H4 (cell line): ENCODE measurements around the gene CPHXL. TPM values are rescaled to one million over a fixed set of nuclear protein-coding genes. Genes with fewer than 3 reads are reported as not detected.
A peak's percentile ranks its signal among the peaks of the same experiment; 100 is the strongest.

Source experiments
- DNase-seq: peaks from one replicate; pipeline ENCODE4 v3.0.0-alpha.2; 2015; ENCODE audit warnings: low spot score
- total RNA-seq: library from RNA; depleted of rRNA; stranded (reverse); fragments of >200 nt; shearing (Covaris generic); gene quantifications from 2 replicates; pipeline ENCODE4 v1.2.3, GENCODE V29; 2014; rRNA removed

The CPHXL gene
- not detected in 2 replicates for total RNA-seq

DNA sequence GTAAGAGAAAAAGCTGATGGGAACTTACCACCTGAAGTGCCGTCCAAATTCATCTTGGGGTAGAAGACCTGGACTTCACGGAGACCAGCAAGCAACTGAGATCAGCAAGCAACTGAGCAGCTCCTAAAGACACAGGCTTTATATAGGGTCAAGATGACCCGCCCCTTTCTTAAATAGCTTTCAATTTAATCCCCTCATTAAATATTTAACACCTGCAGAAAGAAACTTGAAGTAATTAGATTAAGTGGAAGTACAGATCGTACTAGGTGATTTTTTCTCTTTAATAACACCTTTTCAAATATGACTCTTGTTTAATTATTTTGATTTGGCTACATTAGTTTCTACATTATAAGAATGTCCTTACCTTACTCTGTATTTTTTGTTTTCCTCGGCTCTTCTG, at the start of gene CPHXL:
Gene CPHXL, minus strand, starts transcription at position 101 of the 400 bp plus-strand sequence. Its CDS starts 48 bp downstream, at position 53.
- no peak for DNase-seq

DNA sequence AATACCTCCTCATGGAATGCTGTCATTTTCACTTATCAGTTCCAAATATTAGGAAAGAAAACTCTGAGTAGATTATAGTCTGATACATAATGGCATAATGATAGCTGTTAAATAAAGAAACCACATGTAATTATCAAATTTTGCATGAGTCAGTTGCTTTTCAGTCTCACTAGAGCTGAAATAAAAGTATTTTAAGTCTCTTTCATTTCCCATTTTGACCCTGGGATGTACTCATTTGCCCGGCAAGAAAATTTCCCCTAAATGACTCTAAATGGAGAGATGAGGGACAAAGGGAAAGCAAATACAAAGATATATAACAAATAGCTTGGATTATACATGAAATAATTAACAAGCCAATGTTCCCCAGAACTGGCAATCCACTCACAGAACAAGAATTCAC, 47.9 kb upstream of the CPHXL start:
- no peak for DNase-seq

DNA sequence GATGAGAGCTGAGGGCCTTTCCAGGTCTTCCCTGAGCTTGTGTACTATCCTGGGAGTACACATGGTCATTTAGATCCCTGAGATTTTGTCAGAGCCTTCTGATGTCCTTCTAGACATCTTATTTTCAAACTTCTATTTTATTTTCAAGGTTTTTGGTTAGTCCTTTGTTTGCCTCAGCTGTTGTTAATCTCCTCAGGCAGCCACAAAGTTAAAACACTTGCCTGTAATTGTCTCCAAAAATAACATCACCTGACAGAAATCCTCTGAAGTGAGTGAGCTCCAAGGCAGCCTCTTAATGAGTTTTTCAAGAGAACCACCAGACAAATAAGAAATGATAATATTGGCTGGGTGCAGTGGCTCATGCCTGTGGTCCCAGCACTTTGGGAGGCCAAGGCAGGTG, 43.8 kb upstream of the CPHXL start:
- DNase-seq: no peak

DNA sequence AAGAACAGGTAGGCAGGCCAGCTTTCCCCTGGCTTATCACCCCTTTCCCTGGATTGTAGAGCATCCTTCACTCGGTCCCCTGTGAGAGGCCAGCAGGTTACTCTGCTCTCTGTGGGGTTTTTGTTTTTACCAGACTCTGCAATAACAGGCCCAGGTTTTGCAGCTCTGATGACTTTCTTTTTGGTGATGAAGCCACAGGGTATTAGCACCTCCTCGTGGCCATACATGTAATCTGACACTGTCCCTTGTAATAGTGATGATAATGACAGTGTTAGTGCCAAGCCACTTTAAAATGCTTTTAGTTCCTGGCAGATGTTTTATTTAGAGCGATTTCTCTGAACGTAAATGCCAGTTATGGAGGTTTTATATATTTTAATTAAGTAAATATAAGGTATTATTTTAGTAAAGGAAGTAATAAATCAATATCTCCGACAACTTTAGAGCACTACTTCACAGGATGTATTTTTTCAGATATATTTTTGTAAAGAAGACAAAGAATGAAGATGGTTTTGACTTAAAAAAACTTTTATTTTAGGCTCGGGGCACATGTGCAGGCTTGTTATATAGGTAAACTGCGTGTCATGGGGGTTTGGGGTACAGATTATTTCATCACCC, 38.0 kb upstream of the CPHXL start:
- DNase-seq: peak; percentile 66

DNA sequence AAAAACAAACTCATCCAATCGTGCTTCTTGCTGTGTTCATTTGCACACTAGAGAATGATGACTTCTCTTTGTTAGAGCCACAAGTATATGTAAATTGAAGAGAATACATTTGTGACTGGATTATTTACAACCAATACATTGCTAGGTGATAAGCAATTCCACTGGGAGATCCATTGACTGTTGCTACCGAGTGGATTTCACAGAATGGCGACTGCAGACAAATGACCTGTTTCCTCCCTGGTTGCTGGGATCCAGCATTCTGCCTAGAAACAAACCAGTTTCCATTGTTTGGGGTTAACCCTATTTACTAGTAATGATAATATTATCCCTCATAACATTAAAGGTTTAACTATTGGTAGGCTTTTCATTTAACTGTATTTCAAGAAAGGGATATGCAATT, 36.9 kb upstream of the CPHXL start:
- DNase-seq: no peak

DNA sequence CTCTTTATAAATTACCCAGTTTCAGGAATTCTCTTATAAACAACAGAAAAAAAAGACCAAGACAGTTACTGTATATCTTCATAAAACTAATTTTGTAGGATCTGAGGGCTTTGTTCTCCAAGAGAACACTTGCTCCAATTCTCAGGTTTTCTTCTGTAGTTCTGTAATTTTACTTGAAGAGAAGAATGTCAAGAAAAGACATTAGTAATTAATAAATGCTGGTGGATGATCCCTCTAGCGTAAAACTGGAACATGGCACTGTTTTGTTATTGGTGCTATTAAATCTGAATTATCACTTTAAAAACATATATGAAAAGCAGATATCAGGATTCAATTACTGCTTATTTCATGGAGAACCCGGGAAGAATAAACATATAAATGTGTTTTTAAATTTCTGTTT, 36.5 kb upstream of the CPHXL start:
- DNase-seq: no peak

DNA sequence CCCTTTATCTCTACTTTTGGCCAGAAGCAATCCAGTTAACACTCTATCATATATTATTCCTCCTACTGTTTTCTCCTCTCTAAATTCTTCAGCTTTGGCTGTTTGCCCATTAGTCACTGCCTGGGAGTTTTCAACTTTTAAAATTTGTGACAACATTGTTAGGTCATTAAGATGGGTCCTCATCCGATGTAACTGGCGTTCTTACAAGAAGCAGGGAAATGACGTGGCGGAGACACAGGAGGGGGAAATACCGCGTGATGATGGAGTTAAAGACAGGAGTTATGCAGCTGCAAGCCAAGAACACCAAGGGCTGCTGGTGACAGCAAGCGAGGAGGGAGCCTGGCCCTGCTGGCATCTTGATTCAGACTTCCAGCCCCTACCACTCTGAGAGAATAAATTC, 34.8 kb upstream of the CPHXL start:
- peak; percentile 19 for DNase-seq

DNA sequence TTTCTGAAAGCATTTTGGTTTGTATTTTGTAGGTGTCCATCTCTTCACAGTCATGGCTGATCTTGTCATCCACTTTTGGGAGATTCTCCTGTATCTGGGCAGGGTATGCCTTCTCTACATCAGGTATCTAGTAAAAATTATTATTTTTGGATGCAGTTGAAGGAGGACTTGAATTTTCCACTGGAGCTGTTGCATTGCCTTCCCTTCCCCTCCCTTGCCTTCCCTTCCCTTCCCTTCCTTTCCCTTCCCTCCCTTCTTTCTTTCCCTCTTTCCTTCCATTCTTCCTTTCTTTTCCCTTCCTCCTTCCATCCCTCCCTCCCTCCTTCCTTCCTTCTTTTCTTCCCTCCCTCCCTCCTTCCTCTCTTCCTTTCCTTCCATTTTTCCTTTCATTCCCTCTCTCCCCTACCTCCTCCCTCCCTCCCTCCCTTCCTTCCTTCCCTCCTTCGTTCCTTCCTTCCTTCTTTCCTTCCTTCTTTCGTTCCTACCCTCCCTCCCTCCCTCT, 33.8 kb upstream of the CPHXL start:
- no peak for DNase-seq

DNA sequence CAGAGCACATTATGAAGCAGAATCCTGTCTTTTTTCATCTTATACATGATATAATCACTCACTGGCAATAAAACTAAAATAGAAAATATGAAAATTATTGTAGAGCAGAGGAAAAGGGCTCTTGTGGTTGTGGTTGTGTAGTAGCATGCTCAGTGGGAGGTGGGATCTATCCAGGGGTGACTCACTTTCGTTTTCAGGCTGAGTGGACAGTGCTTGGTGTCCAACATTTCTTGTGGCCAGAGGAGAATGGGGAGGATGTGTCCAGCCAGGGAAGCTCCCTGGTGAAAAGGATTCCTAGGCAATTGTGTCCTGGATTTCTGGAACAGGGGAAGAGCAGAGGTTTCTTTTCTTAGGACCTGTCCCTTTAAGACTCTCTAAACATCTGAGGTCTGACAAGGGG, 31.9 kb upstream of the CPHXL start:
- DNase-seq: peak; percentile 13

DNA sequence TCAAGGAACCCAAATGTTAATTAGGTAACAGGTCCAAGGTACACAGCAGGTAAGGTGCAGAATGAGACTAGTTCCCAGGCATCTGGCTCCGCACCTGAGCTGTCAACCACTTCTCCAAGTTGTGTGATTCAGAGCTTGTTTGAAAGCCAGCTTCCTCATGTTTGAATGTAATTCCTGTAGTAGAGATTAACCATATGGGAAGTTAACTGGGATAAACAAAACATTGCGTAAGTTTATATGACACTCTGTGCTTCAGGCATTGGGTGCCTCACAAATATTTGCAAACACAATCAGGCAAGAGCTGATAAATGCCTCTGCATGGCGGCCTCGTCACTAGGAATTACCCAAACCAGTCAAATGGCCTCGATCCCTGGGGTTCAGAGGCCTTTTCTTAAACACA, 27.9 kb upstream of the CPHXL start:
- peak; percentile 49 for DNase-seq

DNA sequence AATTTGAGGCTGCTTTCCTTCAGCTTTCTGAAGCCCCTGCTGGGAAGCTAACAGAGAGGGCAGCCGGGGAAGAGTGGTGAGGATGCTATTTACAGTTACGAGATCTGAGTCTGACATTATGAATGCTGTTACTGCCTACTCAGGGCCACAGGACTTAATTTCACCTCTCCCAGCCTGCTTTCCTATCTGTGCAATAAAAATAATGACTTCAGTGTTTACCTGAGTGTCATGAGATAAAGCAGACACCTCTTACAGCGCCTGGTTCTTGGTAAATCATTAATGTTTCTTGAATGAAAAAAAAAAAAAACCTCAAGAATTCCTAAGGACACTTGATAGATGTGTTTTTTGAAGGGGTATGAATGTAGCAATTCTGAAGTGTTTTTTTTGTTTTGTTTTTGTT, 24.2 kb upstream of the CPHXL start:
- no peak for DNase-seq

DNA sequence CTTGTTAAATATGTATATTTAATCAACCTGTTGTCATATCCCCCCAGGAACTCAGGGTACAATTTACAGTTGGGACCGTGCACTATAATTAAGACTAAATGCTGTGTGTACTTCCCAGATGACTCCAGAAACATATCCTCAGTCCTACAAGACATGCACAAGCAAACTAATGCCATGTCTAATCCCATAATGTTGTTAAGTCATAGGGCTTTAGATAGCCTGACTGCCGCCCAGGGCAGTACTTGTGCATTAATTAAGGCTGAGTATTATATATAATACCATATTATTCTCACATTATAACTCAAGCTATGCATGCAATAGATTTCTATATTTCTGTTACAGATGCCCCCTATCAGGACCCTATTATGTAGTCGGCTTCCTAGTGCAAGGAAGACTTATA, 20.1 kb upstream of the CPHXL start:
- no peak for DNase-seq

DNA sequence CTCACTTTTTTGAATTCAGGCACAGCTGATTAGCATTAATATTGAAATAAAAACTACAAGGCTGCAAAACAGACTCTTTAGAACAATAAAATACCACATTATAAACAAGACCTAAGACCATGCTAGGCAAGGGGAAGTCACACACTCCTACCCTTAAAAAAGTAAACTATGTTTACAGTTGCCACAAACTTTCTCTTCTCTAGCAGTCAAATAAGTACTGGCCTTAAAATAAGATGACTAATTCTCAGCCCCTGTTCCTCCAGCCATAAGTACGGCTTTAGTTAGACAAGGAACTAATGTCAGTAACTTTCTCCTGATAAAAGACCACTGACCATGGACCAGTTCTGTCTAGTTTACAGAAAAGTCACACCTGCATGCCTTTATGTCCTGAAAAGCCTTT, 19.5 kb upstream of the CPHXL start:
- DNase-seq: no peak

DNA sequence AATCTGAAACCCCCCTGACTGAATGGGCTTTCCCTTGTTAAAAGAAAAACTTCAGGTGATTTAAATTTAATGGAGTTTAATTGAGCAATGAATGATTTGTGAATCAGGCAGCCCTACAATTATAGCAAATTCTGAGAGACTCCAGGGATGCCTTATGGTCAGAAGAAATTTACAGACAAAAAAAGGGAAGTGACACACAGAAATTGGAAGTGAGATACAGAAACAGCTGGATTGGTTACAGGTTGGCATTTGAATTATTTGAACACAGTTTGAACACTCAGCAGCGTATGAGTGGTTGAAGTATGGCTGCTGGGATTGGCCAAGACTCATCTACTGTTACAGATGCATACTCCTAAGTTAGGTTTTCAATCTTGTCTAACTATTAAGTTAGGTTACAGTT, 19.0 kb upstream of the CPHXL start:
- DNase-seq: no peak

DNA sequence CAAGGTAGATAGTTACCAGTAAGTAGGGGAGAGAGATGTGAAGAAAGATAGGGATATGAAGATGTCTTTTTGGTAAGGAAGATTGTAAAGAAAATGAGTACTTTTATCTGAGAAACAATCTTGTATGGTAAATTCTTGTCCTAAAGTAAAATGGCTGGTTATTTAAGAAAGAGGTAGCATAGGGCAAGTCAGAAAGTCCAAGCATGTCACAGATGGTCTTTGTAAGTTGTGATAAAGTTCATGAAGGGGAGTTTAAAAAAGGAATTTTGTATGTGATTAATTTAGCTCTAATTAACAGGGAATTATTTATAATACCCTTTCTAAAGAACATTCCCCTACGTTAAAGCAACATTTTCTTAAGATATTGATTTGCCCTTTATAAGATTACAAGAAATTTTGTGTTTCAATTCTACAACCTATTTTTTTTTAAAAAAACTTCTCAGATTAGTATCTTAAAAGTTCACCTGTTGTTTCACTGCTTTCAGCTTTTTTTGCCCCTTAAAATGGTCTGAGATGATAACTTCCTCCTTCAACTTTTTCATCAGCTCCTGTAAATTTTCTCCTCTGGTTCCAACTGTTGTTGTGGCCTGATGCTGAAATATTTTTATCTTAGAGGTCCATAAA, 16.2 kb upstream of the CPHXL start:
- DNase-seq: no peak

DNA sequence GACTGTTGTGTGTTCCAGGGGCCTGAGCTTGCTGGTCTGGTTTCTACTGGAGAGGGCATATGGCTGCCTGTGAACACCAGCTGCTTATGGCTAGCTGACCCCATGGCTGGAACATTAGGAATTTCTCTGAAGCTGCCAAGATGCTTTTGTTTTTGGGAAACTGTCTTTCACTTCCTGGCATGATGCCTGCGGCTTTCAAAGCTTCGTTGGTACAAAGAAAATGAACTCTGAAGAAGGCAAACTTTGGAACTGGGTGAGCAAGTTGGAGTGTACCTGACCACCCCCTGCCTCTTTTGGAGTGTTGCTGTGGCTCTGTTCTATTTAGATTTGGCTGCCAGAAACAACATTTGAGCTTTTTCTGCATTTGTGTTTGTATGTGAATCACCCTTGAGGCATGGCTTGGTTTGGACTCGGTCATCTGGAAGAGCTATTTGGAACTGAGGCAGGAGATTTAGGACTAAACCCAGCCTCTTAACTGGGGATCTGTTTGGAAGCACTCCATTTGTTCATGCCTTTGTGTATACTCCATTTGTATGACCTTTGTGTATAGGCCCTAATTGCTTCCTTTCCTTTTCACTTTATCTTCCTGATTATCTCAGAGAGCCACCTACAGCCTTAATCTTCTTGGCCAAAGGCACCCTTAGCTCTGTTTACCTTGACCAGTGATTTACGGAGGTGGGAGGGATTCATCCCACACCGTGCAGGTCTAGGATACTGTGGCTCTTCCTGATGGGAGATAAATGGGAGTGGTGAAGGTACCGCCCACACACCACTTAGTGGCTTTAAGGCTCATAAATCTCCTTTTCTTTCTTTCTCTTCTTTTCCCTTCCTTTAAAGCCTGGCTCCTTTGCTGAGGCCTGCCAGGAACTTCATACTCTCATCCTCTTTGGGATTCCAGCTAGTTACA, 7.3 kb upstream of the CPHXL start:
- peak; percentile 69 for DNase-seq

DNA sequence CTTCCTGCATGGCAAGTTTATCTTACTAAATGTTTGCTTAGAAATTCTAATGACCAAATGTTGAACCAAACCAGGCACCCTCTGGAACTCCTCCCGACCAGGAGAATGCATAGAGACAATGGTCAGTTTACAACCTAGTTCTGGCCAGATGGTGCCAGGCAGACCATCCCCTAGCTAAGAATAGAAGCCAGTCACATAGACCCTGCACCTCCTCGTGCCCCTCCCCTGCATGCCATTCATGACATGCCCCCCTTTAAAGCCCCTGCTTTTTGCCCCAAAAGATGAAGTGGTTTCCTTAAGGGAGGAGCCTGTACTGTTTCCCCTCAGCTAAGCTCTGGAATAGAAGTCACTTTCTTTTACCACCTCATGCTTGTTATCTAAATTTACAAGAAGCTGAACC, 6.6 kb upstream of the CPHXL start:
- no peak for DNase-seq

DNA sequence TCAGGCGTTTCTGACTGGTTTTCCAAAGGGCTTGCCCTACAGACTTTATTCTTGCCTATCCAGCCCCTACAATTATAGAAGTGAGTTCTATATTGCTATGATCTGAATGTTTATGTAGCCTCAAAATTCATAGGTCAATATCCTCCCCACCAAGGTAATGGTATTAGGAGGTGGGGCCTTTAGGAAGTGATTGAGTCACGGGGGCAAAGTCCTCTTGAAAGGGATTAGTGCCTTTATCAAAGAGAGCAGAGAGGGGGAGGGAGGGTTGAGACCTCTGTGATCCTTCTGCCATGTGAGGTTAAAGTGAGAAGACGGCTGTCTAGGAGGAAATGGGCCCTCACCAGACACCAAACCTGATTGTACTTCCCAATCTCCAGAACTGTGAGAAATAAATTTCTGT, 931 bp upstream of the CPHXL start:
- DNase-seq: no peak

DNA sequence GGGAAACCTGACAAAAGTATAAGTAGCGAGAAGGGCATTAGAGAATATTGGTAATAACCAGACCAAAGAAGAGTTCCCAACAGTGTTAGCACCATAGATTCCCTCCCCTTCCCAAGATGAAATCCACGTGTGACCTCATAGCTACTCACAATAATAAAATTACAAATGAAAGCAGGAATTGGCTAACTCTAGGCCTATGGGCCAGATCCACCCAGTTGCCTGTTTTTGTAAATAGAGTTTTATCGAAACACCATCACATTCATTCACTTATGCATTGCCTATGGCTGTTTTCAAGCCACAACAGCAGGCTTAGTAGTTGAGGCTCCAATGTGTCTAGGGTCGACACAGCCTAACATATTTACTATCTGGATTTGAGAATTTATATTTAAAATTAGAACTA, 7.8 kb downstream of the CPHXL start:
- DNase-seq: no peak

DNA sequence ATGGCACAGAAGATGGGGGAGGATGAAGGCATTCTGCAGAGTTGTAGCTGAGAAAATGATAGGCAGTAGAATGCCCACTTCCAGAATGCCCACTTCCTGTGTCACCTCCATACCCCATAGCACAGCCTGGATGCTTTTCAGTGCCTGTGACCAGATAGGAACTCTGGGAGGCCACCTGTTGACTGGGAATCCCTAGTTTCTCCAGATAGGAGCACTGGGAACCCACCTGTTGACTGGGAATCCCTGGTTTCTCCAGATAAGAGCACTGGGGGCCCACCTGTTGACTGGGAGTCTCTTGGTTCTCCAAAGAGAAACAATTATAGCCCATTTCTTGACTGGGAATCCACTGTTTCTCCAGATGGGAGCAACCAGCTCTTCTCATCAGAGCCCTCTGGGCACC, 11.6 kb downstream of the CPHXL start:
- DNase-seq: no peak

DNA sequence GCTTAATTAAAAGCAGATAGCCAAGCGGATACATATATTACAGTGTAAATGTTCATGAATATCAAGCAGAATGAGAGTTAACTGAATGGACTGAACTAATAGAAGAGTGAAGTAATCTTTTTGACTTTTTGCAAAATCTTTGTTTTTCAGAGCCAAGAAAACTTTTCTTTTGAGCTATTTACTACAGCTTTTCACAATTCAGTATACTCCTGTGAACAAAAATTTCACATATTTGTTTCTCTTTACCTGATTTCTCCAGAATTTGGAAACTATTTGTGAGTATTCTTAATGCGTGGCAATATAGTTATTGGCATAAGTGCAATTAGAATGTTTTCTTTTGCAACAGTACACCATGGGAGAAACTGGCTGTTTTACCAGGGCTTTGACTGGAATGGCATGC, 15.9 kb downstream of the CPHXL start:
- DNase-seq: no peak

DNA sequence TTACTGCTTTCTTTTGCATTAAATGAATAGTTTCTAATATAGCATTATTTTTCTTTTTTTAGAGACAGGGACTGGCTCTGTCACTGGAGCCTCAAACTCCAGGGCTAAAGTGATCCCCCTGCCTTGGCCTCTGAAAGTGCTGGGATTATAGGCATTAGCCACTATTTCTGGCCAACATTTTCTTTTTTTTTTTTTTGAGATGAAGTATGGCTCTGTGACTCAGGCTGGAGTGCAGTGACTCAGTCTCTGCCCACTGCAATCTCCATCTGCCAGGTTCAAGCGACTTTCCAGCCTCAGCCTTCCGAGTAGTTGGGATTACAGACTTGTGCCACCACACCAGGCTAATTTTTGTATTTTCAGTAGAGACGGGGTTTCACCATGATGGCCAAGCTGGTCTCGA, 23.0 kb downstream of the CPHXL start:
- no peak for DNase-seq

DNA sequence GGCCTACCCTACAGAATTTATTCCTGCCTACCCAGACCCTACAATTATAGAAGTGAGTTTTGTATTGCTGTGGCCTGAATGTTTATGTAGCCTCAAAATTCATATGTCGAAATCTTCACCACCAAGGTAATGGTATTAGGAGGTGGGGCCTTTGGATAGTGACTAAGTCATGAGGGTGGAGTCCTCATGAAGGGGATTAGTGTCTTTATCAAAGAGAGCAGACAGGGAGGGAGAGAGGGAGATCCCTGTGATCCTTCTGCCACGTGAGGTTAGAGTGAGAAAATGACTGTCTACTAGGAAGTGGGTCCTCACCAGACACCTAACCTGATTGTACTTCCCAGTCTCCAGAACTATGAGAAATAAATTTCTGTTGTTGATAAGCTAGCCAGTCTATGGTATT, 24.0 kb downstream of the CPHXL start:
- DNase-seq: peak; percentile 10
